HCT116 (cell line): Measurements from ENCODE around the gene SERPINB5.

Experiments used
- CTCF ChIP-seq, 3 experiments: fragments of 200-600 bp in 1 of 3; sonication (generic) in 1 of 3; IDR thresholded peaks in 2 of 3; conservative IDR thresholded peaks in 1 of 3; 2 replicates each; pipeline ENCODE4 v1.5.1; 2012 to 2017; ENCODE audit warnings: low read depth in 2 of 3, low read length in 2 of 3, antibody characterized with exemption in 1 of 3, borderline replicate concordance in 1 of 3, control low read depth in 1 of 3, mild to moderate bottlenecking in 1 of 3, mixed read lengths in 1 of 3, mixed run types in 1 of 3, moderate library complexity in 1 of 3; ENCODE audit not compliant: insufficient read depth in 1 of 3
- ELF1 ChIP-seq: IDR thresholded peaks from 2 replicates; pipeline ENCODE4 v1.6.1; 2012; ENCODE audit warnings: low read depth, borderline replicate concordance
- EZH2 ChIP-seq: fragments of 200-600 bp; sonication (generic); IDR thresholded peaks from 2 replicates; pipeline ENCODE4 v1.6.1; 2017; ENCODE audit warnings: antibody characterized with exemption, mixed run types
- JUND ChIP-seq: IDR thresholded peaks from 2 replicates; pipeline ENCODE4 v1.6.1; 2012
- MAX ChIP-seq: IDR thresholded peaks from 2 replicates; pipeline ENCODE4 v1.6.1; 2012
- POLR2A ChIP-seq: IDR thresholded peaks from 2 replicates; pipeline ENCODE4 v1.7.0; 2011; ENCODE audit warnings: borderline replicate concordance; ENCODE audit not compliant: insufficient read depth, insufficient read length; ENCODE audit errors: extremely low read depth
- POLR2AphosphoS5 ChIP-seq: IDR thresholded peaks from 2 replicates; pipeline ENCODE4 v1.6.1; 2011; ENCODE audit warnings: mild to moderate bottlenecking, low read depth, low read length, moderate library complexity
- REST ChIP-seq: IDR thresholded peaks from 2 replicates; pipeline ENCODE4 v1.6.1; 2012; ENCODE audit warnings: low read depth
- SRF ChIP-seq: IDR thresholded peaks from 2 replicates; pipeline ENCODE4 v1.6.1; 2012; ENCODE audit warnings: low read depth
- YY1 ChIP-seq: IDR thresholded peaks from 2 replicates; pipeline ENCODE4 v1.6.1; 2011; ENCODE audit warnings: low read length, low read depth, moderate library complexity, mild to moderate bottlenecking; ENCODE audit not compliant: insufficient replicate concordance; ENCODE audit errors: extremely low read depth
- ZFX ChIP-seq: fragments of 450-650 bp; IDR thresholded peaks from 2 replicates; pipeline ENCODE4 v1.6.1; 2017
- ZNF274 ChIP-seq: fragments of 200-500 bp; sonication (Bioruptor generic); IDR thresholded peaks from 2 replicates; pipeline ENCODE4 v1.6.1; 2014; ENCODE audit warnings: mild to moderate bottlenecking, low read depth, low read length, inconsistent platforms

GRCh38 chr18:63552581-63552980 lies 75.8 kb downstream of the SERPINB5 start:
- TF ChIP-seq CTCF (IDR thresholded peaks at IDR 0.05 in 2 of 3, conservative IDR thresholded peaks at IDR 0.05 in 1 of 3; ENCODE audit: borderline replicate concordance in 1 of 3, insufficient read depth in 1 of 3, low read depth in 2 of 3, low read length in 2 of 3) (no peak), ELF1 (no peak), EZH2 (no peak), POLR2AphosphoS5 (no peak), POLR2A (no peak), REST (no peak), MAX (no peak), YY1 (no peak), ZFX (no peak), SRF (no peak), ZNF274 (no peak), JUND (no peak)
